CD14-positive monocyte (primary cell): ENCODE data around the gene ITGAL. TPM values are rescaled to one million over a fixed set of nuclear protein-coding genes. Genes with fewer than 3 reads are reported as not detected.

Experiments
- DNase-seq, 3 donors: peaks; one replicate each; pipeline ENCODE4 v3.0.0-alpha.2; 2011 to 2022
- H2AFZ ChIP-seq: 2 replicates; pipeline ENCODE4 v1.6.0; 2012; ENCODE audit warnings: mild to moderate bottlenecking, low read depth, low read length, inconsistent platforms; ENCODE audit not compliant: insufficient read depth, poor library complexity, severe bottlenecking
- H3K27ac ChIP-seq, 2 donors: 1 replicate in 1 of 2; 2 replicates in 1 of 2; pipeline ENCODE4 v1.5.1; 2012 to 2013; ENCODE audit warnings: low read length in 2 of 2, control low read depth in 1 of 2, inconsistent platforms in 1 of 2, low read depth in 1 of 2, mild to moderate bottlenecking in 1 of 2
- H3K27me3 ChIP-seq, 2 donors: one replicate each; pipeline versions ENCODE4 v1.6.0 to v1.6.1; 2011 to 2013; ENCODE audit warnings: low read length in 2 of 2; ENCODE audit not compliant: control insufficient read depth in 2 of 2, insufficient read depth in 2 of 2
- H3K36me3 ChIP-seq, 2 donors: replicated peaks in 1 of 2; 1 replicate in 1 of 2; 2 replicates in 1 of 2; pipeline versions ENCODE4 v1.5.1 to v1.6.1; 2012 to 2013; ENCODE audit warnings: low read length in 2 of 2, control low read depth in 1 of 2, inconsistent platforms in 1 of 2, mild to moderate bottlenecking in 1 of 2; ENCODE audit not compliant: insufficient read depth in 2 of 2, control insufficient read depth in 1 of 2
- H3K4me1 ChIP-seq, 2 donors: 1 replicate in 1 of 2; 2 replicates in 1 of 2; pipeline versions ENCODE4 v1.5.1 to v1.6.1; 2012 to 2013; ENCODE audit warnings: low read length in 2 of 2, control low read depth in 1 of 2, inconsistent platforms in 1 of 2, mild to moderate bottlenecking in 1 of 2, moderate library complexity in 1 of 2; ENCODE audit not compliant: insufficient read depth in 2 of 2, control insufficient read depth in 1 of 2
- H3K4me2 ChIP-seq: replicated peaks from 2 replicates; pipeline ENCODE3; 2012; ENCODE audit warnings: low read length, moderate library complexity, mild to moderate bottlenecking; ENCODE audit not compliant: poor library complexity, severe bottlenecking; ENCODE audit errors: extremely low read depth
- H3K4me3 ChIP-seq, 3 experiments: fragments of 200-600 bp in 1 of 3; sonication (generic) in 1 of 3; replicated peaks in 1 of 3; 1 replicate in 2 of 3; 2 replicates in 1 of 3; pipeline ENCODE4 v1.5.1; 2011 to 2013; ENCODE audit warnings: low read length in 3 of 3, mild to moderate bottlenecking in 3 of 3, control low read depth in 2 of 3, low read depth in 2 of 3, inconsistent platforms in 1 of 3, moderate library complexity in 1 of 3
- H3K79me2 ChIP-seq: 2 replicates; pipeline ENCODE4 v1.6.0; 2012; ENCODE audit warnings: mild to moderate bottlenecking, control low read depth, inconsistent platforms, low read length, moderate library complexity; ENCODE audit not compliant: insufficient read depth
- H3K9ac ChIP-seq: 2 replicates; pipeline ENCODE4 v1.6.0; 2017; ENCODE audit warnings: low read length, mild to moderate bottlenecking; ENCODE audit not compliant: insufficient read depth, poor library complexity, severe bottlenecking
- H3K9me3 ChIP-seq, 2 donors: replicated peaks in 1 of 2; 1 replicate in 1 of 2; 2 replicates in 1 of 2; pipeline versions ENCODE4 v1.5.1 to v1.6.1; 2012 to 2013; ENCODE audit warnings: low read length in 2 of 2, control low read depth in 1 of 2; ENCODE audit not compliant: control insufficient read depth in 1 of 2, insufficient read depth in 1 of 2
- H4K20me1 ChIP-seq: 2 replicates; pipeline ENCODE4 v1.6.0; 2012; ENCODE audit warnings: mild to moderate bottlenecking, low read length, control low read depth, moderate library complexity; ENCODE audit not compliant: insufficient read depth
- H3K27ac Mint-ChIP-seq, 7 donors: one replicate each; pipeline ENCODE4 v1.8.0; 2020; ENCODE audit warnings: mild to moderate bottlenecking in 7 of 7, mixed read lengths in 7 of 7, moderate library complexity in 6 of 7, inconsistent platforms in 2 of 7
- H3K27me3 Mint-ChIP-seq, 3 donors: one replicate each; pipeline ENCODE4 v1.8.0; 2021 to 2022; ENCODE audit warnings: low read depth in 3 of 3, mild to moderate bottlenecking in 3 of 3, mixed read lengths in 3 of 3, moderate library complexity in 3 of 3, inconsistent platforms in 1 of 3
- H3K36me3 Mint-ChIP-seq, 2 donors: one replicate each; pipeline ENCODE4 v1.8.0; 2020; ENCODE audit warnings: mixed read lengths in 2 of 2, inconsistent platforms in 1 of 2, mild to moderate bottlenecking in 1 of 2
- H3K4me1 Mint-ChIP-seq: one replicate; pipeline ENCODE4 v1.8.0; 2020; ENCODE audit warnings: mild to moderate bottlenecking, mixed read lengths
- H3K4me3 Mint-ChIP-seq, 2 donors: one replicate each; pipeline ENCODE4 v1.8.0; 2020; ENCODE audit warnings: mild to moderate bottlenecking in 2 of 2, mixed read lengths in 2 of 2, moderate library complexity in 1 of 2
- H3K9me3 Mint-ChIP-seq, 7 donors: one replicate each; pipeline ENCODE4 v1.8.0; 2020 to 2022; ENCODE audit warnings: mixed read lengths in 7 of 7, mild to moderate bottlenecking in 6 of 7, moderate library complexity in 6 of 7, inconsistent platforms in 2 of 7
- WGBS: methylation state at CpG from one replicate; pipeline ENCODE4 v1.1.5; 2013; ENCODE audit warnings: missing lambda C conversion rate; ENCODE audit not compliant: insufficient coverage; 5-methylcytosine and 5-hydroxymethylcytosine counted together
- intact Hi-C, 2 donors: fragments of 100-400 bp; cut with micrococcal nuclease; formaldehyde crosslinking; loops; one replicate each; pipeline versions ENCODE4 v1.15.0 to v1.15.1; 2023
- polyA plus RNA-seq, 3 donors: library from polyadenylated mRNA; depleted of rRNA in 1 of 3; unstranded in 2 of 3; stranded (reverse) in 1 of 3; fragments of 300-500 nt in 2 of 3; fragments of >200 nt in 1 of 3; fragmentation: Illumina TruSeq in 2 of 3; gene quantifications; 1 replicate in 2 of 3; 2 replicates in 1 of 3; pipeline ENCODE4 v1.2.3, GENCODE V29; 2012 to 2021
- TF ChIP-seq, protein P1 (sequence below): fragments of 200-600 bp; IDR thresholded peaks from one replicate; pipeline ENCODE4 v1.8.0; 2022; ENCODE audit warnings: antibody characterized with exemption, mild to moderate bottlenecking

Gene ITGAL
- polyA plus RNA-seq, 3 donors, result 56.8 to 474 (median 109) TPM

DNA sequence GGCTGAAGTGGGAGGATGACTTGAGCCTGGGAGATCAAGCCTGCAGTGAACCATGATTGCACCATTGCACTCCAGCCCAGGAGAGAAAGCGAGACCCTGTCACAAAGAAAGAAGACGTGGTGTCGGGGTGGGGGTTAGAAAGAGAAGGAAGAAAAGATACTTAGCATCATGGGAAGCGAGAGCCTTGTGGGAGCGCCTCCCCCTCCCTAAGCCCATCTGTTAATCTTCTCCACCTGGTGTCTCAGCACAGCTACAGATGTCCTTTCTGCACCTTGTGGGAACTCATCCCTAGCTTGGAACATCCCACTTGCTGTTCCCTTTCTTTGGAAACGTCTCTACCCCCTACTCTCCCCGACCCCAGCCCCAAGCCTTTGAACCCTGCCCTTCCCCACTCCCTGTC lies 93.0 kb downstream of the ITGAL start:
- Mint-ChIP-seq H3K4me3 (no peak overlapping the region), H3K27ac (peak overlapping the region in 2 of 7 donors; percentile 55 to 76), H3K27me3 (peaks cover 3 to 6% (median 5%) of the 10 kb centered on the region in 3 donors), H3K36me3 (no peaks in the 10 kb centered on the region), H3K4me1 (peaks cover 43% of the 10 kb centered on the region), H3K9me3 (no peaks in the 10 kb centered on the region)
- Histone ChIP-seq H4K20me1 (no peaks in the 10 kb centered on the region), H3K4me2 (no peak overlapping the region), H3K79me2 (no peaks in the 10 kb centered on the region), H3K4me1 (peaks cover 46 to 54% of the 10 kb centered on the region in 2 donors), H3K27me3 (no peaks in the 10 kb centered on the region), H3K9ac (no peak overlapping the region), H3K4me3 (no peak overlapping the region), H3K9me3 (no peaks in the 10 kb centered on the region), H3K27ac (no peak overlapping the region), H3K36me3 (no peaks in the 10 kb centered on the region), H2AFZ (no peak overlapping the region)
- no peak for DNase-seq
- TF ChIP-seq, protein P1, sequence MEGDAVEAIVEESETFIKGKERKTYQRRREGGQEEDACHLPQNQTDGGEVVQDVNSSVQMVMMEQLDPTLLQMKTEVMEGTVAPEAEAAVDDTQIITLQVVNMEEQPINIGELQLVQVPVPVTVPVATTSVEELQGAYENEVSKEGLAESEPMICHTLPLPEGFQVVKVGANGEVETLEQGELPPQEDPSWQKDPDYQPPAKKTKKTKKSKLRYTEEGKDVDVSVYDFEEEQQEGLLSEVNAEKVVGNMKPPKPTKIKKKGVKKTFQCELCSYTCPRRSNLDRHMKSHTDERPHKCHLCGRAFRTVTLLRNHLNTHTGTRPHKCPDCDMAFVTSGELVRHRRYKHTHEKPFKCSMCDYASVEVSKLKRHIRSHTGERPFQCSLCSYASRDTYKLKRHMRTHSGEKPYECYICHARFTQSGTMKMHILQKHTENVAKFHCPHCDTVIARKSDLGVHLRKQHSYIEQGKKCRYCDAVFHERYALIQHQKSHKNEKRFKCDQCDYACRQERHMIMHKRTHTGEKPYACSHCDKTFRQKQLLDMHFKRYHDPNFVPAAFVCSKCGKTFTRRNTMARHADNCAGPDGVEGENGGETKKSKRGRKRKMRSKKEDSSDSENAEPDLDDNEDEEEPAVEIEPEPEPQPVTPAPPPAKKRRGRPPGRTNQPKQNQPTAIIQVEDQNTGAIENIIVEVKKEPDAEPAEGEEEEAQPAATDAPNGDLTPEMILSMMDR, result no peak
- WGBS, result 75% methylated on average over 3 of the region's 7 CpGs
- intact Hi-C loops, result no loop called here

DNA sequence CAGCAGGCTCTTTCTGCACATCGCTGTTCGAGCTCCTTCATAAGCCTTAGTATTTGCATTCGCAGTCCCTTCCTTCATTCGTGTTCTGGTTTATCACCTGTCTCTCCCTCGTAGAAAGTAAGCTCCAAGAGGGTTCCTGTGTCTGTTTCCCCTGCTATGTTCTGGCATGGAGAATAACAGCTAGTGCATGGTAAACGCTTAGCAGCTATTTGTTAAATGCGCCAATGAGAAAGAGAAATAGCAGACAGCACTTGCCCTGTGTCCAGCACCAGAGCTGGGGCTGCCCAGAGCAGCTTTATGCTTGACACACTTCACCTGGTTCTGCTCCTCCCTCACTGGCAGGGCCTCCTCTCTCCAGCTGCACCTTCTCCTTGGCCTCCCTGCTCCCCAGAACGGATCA lies 93.4 kb downstream of the ITGAL start:
- Histone ChIP-seq H3K27me3 (no peaks in the 10 kb centered on the region), H3K4me2 (no peak overlapping the region), H3K9me3 (no peaks in the 10 kb centered on the region), H3K9ac (no peak overlapping the region), H3K4me1 (peaks cover 48 to 54% of the 10 kb centered on the region in 2 donors), H4K20me1 (no peaks in the 10 kb centered on the region), H3K79me2 (peaks cover 3% of the 10 kb centered on the region), H3K27ac (no peak overlapping the region), H3K36me3 (no peaks in the 10 kb centered on the region), H2AFZ (no peak overlapping the region), H3K4me3 (no peak overlapping the region)
- DNase-seq, result no peak
- Mint-ChIP-seq H3K9me3 (no peaks in the 10 kb centered on the region), H3K4me1 (peaks cover 42% of the 10 kb centered on the region), H3K36me3 (no peaks in the 10 kb centered on the region), H3K27me3 (peaks cover 3 to 6% (median 3%) of the 10 kb centered on the region in 3 donors), H3K4me3 (peak overlapping the region in 1 of 2 donors; percentile 23), H3K27ac (peak overlapping the region in 1 of 7 donors; percentile 94)
- intact Hi-C loops, result no loop called here
- TF ChIP-seq, protein P1, result no peak
- 94% methylated on average over 6 of the region's 8 CpGs for WGBS
